NCI-H2227 (cell line): ENCODE results near the gene DARS1.
"Not testable (repeated sequence)": the region's sequence is repeated elsewhere in the genome, so short reads cannot be mapped to it uniquely, and the experiment has no call there.

Experiments used
- DNase-seq: peaks from one replicate; lab custom pipeline; 2025; ENCODE audit not compliant: unreplicated experiment; lab: John Stamatoyannopoulos, UW

Gene DARS1

DNA sequence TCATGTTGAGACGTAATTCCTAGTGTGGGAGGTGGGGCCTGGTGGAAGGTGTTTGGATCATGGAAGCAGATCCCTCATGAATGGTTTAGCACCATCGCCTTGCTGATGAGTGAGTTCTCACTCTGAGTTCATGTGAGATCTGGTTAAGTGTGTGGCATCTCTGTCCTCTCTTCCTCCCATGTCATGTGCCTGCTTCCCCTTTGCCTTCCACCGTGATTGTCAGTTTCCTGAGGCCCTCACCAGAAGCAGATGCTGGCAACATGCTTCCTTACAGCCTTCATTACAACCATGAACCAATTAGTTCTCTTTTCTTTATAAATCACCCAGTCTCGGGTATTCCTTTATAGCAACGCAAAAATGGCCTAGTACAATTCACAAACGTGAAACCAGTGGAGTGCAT lies 94.6 kb downstream of the DARS1 start:
- DNase-seq, result no peak

DNA sequence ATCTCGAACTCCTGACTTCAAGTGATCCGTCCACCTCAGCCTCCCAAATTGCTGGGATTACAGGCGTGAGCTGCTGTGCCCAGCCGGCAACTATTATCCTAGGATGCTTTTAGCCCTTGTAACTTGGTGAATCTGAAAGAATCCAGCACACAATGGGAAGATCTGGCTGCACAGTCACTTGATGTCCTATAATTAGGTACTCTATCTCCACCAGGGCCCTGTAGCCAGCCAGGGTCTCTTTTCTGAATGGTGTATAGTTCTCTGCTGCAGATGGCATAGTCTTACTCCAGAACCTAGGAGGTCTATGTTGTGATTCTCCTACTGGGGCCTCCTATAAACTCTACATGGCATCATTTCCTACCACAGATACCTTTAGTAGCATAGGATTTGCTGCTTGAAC lies 95.3 kb downstream of the DARS1 start:
- DNase-seq, result no peak

GRCh38 chr2:135888587-135888986 lies 96.8 kb downstream of the DARS1 start:
- DNase-seq, result not testable (repeated sequence)

DNA sequence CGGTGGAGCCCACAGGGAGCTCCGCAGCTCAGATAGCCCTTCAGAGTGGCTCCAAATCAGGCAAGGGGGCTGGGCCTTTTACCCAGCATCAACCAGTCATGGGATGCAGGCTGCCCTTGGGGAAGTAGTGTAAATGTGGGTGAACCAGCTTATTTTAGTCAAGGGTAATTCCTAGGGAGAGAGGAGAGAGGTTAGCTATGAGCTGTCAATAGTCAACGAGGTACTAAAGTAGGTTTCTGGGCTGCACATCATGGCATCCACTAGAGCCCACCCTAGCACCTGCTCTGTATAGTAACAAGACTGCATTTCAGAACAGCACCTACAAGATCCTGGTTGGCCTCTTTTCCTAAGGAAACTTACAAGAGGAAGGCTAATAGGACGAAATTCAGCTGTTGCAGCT lies 99.7 kb downstream of the DARS1 start:
- no peak for DNase-seq

GRCh38 chr2:135882415-135882814 lies 103.0 kb downstream of the DARS1 start:
- peak; percentile 20 for DNase-seq

- DNase-seq, result not testable (repeated sequence)
These were observed 108.7 kb downstream of the DARS1 start for GRCh38 chr2:135876770-135877169.

DNA sequence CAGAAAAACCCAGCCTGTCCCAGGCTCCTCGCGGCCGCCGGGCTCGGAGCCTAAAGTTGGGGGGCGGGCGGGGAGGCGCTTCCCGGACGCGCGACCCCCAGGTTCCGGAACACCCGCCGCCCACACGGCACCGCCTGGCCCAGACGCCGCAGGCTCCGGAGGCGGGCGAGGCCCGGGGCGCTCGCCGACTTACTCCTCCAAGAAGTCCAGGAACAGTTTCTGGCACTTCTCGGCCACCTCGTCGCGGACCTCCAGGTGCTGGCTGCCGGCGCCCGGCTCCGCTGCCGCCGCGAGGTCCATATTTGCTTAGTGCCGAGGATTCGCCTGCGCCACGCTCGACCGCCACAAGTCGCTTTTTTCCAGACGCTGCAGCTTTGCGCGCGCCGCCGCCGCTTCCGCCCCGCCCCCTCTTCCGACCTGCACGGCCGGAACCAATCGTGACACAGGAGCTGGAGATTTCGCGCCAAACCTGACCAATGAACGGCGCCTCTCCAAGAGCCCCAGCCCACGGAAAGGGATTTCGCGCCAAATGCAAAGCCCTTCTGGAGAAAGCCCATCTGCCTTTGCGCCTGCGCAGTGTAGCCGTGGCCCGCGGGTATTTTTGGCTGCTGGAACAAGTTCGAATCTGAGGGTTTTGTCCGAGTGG lies 109.2 kb downstream of the DARS1 start, which contains the start of gene MCM6:
TSS of gene MCM6 (minus strand) at position 378 of the 646 bp plus-strand sequence. CDS start at position 300, 78 bp downstream.
- peak; percentile 100 for DNase-seq

DNA sequence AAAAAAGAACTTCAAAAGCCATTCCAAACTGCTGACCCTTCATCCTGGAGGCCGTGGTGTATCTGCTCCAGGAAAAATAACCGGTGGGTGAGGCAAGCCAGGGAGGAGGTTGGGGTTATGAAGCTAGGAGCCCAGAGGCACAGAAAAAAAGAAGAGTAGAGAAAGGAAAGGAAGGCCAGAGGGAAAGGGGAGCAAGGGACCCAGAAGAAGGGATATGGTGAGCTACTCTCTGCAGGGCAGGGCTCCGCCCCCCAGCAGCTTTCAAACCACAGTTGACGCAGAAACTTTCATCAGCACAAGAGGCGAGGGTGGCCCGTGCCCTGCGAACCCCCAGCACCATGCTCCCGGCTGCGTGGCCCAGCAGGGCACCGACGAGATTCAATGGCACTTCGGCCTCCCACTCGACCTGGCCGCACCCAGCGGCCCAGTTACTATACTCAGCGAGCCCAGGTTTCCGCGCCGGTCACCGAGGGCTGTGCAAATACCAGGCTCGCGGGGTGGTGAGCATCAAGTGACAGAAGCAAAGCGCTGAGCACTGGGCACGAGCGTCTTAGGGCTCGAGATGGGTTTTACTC lies 109.8 kb downstream of the DARS1 start:
- DNase-seq, result peak; percentile 71

- DNase-seq, result no peak
These were observed 110.6 kb downstream of the DARS1 start for GRCh38 chr2:135874777-135875365.

GRCh38 chr2:135870571-135870970 lies 114.9 kb downstream of the DARS1 start:
- DNase-seq, result no peak

- DNase-seq, result no peak
These were observed 122.2 kb downstream of the DARS1 start for GRCh38 chr2:135863233-135863632.

DNA sequence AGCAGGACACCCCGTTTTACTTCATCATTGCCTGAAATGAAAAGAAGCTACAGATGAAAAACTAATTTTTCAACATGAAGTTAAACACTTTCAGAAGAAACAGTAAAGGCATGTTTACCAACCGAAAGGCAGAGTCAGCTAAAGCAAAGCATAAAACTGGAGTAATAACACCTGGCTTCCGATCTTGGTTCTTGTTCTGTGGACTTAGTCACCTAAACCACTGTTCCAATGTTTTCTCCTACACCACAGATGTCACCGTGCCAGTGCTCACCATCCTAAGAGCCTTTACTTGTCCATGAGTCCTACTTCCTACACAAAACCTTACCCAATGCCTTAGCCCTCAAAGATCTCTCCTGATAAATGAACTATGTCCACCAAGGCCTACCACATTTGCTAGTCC lies 122.7 kb downstream of the DARS1 start:
- no peak for DNase-seq
